Testis (tissue), 2 donors: ENCODE measurements around the gene LAMA5.

Experiments
- CTCF ChIP-seq, 3 experiments: fragments of 450-650 bp in 2 of 3; fragments of 200-600 bp in 1 of 3; sonication (generic) in 1 of 3; IDR thresholded peaks; one replicate each; pipeline ENCODE4 v1.5.1; 2016 to 2019; ENCODE audit warnings: antibody characterized with exemption in 3 of 3, mild to moderate bottlenecking in 2 of 3, moderate library complexity in 1 of 3
- POLR2A ChIP-seq: fragments of 450-650 bp; IDR thresholded peaks from one replicate; pipeline ENCODE4 v1.6.1; 2017; ENCODE audit warnings: antibody characterized with exemption, mild to moderate bottlenecking, moderate library complexity

GRCh38 chr20:62348604-62349003 lies 18.5 kb downstream of the LAMA5 start:
- no peak for TF ChIP-seq CTCF (IDR thresholded peaks at IDR 0.05)
- TF ChIP-seq POLR2A = no peak
